Measurements from ENCODE around the gene ZNF202.
"Not testable (repeated sequence)": the region's sequence is repeated elsewhere in the genome, so short reads cannot be mapped to it uniquely, and the experiment has no call there.

The ZNF202 gene

DNA sequence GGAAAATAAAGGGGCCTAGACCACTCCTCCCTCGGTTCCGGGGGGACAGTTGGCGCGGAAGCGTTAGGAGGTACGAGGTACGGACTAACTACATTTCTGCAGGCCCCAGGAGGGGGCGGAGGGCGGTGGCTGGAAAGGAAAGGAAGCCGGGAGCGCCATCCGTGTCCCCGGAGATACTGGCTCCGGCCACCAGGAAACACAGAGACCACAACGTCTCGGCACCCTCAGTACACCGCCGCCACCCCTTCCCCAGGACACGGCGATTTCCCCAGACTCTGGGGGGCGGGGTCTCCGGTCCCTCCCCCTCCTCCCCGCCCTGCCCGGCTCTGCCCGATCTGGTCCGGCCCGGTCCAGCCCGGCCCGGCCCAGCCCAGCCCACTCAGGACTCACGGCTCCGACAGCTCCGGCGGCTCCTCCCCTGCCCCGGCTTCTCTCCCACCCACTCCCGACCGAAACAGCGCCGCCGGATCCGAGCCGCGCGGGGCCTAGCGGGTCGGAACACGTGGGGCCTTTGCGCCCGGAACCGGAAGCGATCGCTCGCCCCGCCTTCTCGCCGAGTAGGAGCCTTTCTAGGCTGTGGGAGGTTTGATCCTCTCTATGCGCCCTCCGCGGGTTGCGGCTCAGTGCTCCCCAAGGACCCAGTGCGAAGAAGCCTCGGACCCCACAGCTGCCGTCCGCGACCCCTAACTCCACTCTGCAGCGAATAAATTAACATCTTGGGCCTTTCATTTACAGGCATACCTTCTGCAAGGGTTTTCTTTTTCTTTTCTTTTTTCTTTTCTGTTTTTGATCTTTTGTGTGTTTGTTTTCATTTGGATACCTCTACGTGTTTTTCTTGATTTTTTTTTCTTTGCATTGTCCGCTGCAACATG, at the start of gene ZNF202:
Gene ZNF202, minus strand, starts transcription at position 502 of the 872 bp plus-strand sequence. CDS start 10,772 bp downstream, outside the sequence.
- FAIRE-seq: peak; percentile 89
- peak; percentile 69 for DNase-seq (ENCODE audit: insufficient read length, low spot score)

DNA sequence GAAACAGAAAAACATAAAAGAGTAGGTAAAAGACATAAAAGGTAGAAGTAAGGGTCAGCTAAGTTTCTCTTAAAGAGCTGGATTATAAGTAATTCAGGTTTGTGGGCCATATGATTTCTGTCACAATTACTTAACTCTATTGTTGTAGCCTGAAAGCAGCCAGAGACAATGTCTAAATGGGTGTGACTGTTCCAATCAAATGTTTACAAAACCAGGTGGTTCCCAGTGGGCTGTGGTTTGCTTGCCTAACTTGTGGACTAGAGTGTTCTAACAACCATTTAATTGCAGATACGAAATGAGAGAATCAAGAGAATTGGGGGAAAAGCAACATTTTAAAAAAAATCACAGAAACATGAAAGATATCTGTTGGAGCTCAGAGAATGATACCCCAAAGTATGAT, 42.1 kb upstream of the ZNF202 start:
- FAIRE-seq: no peak
- DNase-seq (ENCODE audit: insufficient read length, low spot score): no peak

DNA sequence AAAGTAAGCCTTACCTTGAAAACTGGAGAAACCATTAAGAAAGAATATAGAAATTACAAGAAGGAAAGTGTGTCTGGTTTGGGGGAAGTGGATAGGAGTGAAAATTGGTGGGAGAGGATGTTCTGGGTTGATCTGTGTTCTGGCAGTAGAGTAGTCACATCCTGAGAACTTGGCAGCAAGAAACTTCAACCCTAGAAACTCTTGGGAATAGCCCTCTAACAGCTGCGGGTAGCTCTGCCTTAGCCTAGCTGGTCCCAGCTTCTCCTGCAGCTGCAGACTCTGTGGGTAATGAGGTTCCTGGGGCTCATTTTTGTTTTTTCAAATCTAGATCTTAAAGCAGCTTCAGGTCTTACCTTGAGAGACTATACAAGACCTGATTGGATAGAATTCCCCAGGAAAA, 37.1 kb upstream of the ZNF202 start:
- DNase-seq (ENCODE audit: insufficient read length, low spot score) (no peak), FAIRE-seq (no peak)

DNA sequence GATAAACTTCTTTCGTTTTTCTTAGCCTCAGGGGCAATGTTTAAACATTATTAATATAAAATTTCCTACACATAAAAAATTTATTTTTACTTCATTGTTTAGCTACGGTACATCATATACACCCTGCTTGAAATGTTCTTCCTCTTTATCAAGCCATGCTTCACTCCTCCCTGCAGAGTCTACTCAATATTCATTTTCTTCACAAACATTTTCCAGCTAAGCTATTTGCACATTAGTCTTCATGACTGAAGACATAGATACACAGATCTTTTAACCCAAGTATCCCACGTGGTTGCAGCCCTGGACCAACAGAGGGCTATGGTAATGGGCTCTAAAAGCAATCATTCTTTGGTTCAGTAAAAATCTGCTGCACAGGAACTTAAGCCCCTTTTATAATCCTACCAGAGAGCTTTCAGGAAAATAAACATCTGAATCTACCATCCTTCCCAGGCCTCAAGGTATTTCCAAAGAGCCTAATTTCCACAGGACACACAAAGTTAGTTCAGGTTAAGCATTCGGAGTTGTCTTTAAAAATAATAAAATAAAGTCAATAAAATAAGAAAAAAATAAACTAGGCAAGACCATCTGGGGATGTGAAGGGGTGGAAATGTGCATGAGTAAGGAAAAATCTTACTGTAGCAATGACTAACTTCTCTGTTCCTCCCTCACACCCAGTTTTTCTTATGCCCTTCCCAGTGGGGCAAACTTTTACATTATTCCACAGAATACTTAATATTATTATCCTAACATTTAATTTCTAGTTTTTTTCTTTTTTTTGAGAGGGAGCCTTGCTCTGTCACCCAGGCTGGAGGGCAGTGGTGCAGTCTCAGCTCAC, 34.5 kb upstream of the ZNF202 start:
- no peak for FAIRE-seq
- DNase-seq (ENCODE audit: insufficient read length, low spot score): no peak

DNA sequence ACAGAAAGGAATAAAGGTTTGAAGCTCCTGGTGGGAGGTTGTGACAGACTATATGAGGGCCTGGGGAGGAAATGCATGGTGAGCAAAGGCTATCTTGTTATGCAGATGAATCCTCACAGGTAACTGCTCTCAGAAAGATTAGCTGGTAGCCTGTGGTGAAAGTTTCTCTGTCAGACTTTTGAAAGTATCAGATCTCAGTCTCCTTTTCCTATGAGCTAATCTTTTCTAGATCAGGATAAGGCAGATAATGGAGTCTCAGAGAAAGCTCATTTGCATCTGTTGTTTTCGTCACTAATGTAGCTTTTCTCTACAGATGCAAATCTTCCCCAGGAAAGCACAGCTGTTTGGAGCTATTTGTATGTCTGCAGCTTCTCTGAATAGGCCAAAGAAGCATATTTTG, 33.8 kb upstream of the ZNF202 start:
- DNase-seq (ENCODE audit: insufficient read length, low spot score) (no peak), FAIRE-seq (no peak)

DNA sequence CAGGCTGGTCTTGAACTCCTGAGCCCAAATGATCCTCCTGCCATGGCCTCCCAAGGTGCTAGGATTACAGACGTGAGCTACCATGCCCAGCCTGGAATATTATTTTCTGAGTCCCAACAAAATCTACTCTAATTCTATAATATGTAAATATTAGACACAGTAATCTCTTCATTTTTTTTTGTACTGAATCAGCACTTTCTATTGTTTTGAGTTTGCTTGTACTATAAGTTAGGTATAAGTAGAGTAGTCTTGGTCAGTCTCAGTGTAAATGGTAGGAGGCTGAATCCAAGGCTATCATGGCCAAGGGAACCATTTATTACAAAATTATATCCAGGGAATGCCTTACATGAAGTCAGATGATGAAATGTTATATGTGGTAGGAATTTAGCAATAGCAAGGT, 32.5 kb upstream of the ZNF202 start:
- DNase-seq (ENCODE audit: insufficient read length, low spot score): no peak
- FAIRE-seq: no peak

DNA sequence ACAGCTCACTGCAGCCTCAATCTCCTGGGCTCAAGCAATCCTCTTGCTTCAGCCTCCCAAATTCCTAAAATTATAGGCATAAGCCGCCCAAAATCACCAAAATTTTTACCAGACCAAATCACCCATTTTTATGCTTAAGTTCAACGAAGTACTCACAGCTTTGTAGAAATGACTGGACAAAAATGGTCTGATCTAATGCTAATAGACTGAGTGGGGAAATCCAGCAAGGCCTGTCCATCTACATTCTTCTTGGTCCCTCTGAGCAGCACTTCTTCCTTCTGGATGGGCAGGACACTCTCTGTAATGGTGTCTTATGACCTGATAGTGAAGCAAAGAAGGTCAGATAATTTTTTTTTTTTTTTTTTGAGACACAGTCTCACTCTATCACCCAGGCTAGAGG, 31.6 kb upstream of the ZNF202 start:
- FAIRE-seq: no peak
- no peak for DNase-seq (ENCODE audit: insufficient read length, low spot score)

DNA sequence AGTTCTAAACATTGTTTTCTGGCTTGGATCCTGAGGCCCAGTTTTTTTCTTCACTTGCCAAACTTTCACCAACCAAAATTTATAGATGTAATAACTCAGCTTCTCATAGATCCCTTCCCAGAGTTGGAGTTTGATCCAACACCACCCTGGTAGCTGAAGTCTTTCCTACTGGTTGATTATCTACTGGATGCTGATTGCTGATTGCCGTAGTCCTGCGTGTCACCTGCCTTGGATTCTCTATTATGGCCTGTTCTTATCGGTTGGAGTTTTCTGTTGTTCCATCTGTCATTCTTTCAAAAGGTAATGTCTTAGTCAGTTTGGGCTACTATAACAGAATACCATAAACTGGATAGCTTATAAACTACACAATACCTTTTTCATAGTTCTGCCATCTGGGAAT, 30.2 kb upstream of the ZNF202 start:
- no peak for FAIRE-seq
- DNase-seq (ENCODE audit: insufficient read length, low spot score): no peak

DNA sequence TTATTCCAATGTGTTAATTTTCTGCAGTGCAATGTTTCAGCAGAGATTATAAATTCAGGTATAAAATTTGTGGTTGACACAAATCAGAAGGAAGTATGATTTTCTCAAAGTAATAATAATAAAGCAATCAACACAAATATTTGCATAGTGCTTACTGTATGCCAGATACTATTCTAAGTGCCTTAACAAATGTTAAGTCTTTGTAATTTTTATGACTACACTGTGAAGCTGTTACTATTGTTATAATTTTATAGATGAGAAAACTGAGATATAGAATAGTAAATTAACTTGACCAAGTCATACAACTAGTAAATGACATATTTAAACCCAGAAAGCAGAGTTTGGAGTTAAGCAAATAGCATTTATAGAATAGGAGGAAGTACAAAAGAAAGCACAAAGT, 29.3 kb upstream of the ZNF202 start:
- DNase-seq (ENCODE audit: insufficient read length, low spot score) (no peak), FAIRE-seq (no peak)

DNA sequence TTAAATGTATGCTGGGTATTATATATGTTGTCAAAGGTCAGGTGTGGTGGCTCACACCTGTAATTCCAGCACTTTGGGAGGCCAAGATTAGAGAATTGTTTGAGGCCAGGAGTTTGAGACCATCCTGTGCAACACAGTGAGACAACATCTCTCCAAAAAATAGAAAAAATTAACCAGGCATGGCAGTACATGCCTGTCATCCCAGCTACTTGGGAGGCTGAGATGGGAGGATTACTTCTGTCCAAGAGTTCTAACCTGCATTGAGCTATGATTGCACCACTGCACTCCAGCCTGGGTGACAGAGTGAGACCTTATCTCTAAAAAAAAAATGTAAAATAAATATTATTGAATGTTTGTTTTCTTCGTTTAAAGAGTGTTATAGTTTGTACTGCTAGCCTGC, 24.1 kb upstream of the ZNF202 start:
- FAIRE-seq (no peak), DNase-seq (ENCODE audit: insufficient read length, low spot score) (no peak)

DNA sequence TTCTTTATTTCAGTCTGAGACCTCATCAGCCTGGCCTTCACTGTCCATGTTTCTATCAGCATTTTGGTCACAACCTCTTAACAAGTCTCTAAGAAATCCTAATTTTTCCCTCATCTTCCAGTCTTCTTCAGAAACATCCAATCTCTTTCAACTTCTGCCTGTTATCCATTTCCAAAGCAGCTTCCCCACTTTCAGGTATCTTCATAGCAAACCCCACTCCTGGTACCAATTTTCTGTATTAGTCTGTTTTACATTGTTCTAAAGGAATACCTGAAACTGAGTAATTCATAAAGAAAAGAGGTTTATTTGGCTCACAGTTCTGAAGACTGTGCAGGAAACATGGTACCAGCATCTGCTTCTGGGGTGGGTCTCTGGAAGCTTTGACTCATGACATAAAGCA, 21.0 kb upstream of the ZNF202 start:
- no peak for FAIRE-seq

DNA sequence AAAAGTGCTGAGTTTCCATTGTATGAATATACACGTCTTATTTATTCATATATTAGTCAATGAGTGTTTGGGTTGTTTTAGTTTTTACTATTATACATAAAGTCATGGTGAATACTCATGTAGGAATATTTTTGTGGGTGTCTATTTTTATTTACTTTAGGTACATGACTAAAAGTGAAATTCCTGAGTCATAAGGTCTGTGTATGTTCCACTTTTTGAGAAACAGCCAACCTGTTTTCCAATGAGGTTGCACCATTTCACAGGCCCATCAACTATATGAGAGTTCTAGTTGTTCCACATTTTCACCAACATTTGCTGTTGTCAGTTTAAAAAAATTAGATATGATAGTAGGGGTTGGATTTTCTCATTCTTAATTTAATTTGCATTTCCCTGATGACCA, 19.4 kb upstream of the ZNF202 start:
- no peak for DNase-seq (ENCODE audit: insufficient read length, low spot score)
- no peak for FAIRE-seq

More for the DNA sequence above, 21.0 kb upstream of the ZNF202 start:
- no peak for DNase-seq (ENCODE audit: insufficient read length, low spot score)

DNA sequence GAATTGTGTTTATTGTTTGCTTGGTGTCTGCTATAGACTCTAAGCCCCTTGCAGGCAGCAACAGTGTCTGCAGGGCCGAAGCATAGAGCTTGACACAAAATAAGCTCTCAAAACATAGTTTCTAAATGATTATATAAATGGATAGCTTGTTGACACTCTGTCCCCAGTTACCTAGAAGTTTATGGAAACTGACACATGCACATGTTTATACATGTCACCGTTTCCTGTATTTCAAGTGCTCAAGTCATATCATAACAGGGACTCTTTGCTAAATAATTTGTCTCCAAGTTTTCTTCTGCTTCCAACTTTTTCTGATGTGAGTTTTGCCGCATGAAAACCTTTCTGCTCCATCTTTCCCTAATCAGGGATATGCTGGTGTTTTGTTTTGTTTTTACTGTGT, 16.5 kb upstream of the ZNF202 start:
- DNase-seq (ENCODE audit: insufficient read length, low spot score) (no peak), FAIRE-seq (no peak)

DNA sequence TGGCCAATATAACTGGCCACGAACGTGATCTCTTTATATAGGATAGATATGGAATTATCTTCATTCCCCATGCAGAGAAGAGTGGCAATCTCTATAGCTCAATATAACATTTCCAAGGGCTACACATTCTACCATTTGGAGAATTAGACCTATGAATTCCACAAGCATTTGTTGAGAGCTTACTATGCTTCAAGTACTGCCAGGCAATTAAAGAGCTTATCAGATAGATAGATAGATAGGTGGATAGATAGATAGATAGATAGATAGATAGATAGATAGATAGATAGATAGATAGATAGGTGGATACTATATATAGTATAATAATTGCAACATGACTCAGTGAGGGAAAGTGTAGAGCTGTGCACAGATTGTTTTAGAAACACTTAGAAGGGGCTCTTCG, 14.4 kb upstream of the ZNF202 start:
- FAIRE-seq: no peak
- DNase-seq (ENCODE audit: insufficient read length, low spot score): no peak

DNA sequence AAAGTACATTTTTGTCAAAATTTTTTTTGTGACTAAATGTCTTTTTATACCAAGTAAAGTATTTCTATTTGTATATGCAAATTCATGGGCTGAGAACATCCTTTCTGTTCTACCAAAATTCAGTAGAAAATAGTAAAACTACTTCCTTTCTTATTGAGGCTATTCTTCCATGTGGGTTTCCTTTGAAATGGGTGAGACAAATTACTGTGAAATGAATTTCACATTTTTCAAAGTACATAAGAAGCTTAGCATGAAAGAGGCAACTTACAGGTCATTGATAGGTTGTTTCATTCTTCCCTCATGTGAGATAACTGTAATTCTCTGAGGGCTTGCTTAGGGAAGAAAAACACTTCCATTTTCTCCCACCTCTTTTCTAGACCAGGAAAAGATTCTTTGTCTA, 13.9 kb upstream of the ZNF202 start:
- DNase-seq (ENCODE audit: insufficient read length, low spot score) (no peak), FAIRE-seq (no peak)

DNA sequence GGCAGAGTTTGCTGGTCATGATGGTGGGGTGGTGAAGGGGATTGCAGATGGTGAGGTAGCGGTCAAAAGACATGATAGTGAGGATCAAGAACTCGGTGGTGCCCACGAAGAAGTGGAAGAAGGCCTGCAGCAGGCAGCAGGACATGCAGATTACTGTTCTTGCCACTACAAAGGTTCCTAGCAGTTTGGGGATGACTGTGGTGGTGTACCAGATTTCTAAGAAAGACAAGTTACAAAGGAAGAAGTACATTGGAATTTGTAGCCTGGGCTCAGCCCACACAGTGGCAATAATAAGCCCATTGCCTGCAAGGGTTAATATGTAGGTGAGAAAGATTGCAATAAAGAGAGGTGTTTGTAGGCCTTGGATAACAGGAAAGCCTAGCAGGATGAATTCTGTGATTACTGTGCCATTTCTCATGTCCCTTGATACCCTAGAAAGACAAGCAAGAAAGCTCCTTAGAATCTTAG, 12.7 kb upstream of the ZNF202 start, which contains the start of gene OR6X1:
Gene OR6X1, minus strand, starts transcription at position 418 of the 468 bp plus-strand sequence. Its CDS starts 0 bp downstream, at position 418.
- no peak for FAIRE-seq

DNA sequence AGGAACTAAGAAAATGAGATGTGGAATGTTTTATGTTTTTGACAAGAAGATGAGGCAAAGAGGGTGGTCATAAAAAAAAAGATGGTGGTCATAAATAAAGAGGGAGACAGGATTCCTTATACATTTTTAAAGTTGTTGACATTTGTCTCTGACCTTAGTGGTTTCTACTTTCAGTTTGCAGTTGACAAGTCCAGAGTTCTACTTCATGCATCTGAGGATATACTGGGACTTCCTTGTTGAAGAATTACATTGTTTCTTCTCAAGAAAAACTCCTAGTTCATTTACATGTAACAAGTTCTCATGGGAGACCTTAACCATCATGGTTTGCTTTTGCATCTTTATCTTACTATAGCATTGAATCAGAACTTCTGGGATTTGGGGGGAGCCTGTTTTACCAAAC, 11.7 kb upstream of the ZNF202 start:
- DNase-seq (ENCODE audit: insufficient read length, low spot score): no peak
- FAIRE-seq: peak; percentile 14

More for the DNA sequence above, 12.7 kb upstream of the ZNF202 start, which contains the start of gene OR6X1:
- no peak for DNase-seq (ENCODE audit: insufficient read length, low spot score)

DNA sequence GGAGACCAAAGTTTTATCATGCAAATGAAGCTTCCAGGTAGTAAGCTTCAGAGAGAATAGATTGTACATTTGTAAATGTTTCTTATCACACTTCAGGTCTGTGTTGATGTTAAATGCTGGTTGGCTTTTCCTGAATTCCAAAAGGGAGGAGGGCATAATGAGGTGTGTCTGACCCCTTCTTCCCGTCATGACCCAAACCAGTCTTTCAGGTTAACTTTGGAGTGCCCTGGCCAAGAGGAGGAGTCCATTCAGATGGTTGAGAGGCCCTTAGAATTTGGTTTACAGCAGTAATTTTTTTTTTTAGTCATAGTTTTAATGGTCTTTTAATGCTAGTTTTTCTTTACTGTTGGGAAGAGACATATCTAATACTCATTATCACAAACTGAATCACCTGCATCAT, 10.3 kb upstream of the ZNF202 start:
- no peak for DNase-seq (ENCODE audit: insufficient read length, low spot score)
- FAIRE-seq: no peak

DNA sequence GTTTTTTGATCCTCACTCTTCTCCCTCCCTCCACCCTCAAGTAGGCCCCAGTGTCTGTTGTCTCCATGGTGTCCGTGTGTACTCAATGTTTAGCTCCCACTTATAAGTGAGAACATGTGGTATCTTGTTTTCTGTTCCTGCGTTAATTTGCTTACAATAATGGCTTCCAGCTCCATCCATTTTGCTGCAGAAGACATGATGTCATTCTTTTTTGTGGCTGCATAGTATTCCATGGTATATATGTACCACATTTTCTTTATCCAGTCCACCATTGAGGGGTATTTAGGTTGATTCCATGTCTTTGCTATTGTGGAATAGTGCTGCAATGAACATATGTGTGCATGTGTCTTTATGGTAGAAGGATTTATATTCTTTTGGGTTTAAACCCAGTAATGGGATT, 6.9 kb upstream of the ZNF202 start:
- FAIRE-seq; DNase-seq (ENCODE audit: insufficient read length, low spot score): not testable (repeated sequence)

DNA sequence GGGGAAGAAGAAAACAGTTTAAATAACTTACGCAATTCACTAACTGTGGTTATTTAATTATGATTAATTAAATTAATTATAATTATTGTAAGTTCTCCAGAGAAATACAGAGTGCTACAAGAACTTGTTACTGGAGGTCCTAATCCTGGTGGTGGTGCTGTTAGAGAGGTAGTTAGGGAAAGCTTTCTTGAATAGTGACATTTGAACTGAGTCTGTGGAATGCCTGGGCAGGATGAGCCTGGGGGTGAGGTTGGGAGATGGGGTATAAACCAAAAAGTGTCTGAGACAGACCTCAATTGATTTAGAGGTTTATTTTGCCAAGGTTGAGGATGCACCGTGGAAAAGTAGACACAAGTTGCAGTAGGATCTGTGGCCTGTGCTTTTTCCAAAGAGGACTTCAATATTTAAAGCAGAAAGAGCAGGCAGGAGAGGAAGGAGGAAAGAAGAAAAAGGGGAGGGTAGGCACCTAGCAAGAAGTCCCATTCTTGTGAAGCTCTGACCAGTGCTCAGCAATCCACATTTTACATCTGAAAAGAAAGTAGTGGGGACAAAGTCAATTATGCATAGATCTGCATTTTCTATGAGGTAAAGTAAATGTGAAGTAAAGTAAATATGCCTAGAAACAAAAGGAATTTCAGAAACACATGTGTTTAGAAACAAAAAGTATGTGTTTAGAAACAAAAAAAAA, 4.4 kb upstream of the ZNF202 start:
- DNase-seq (ENCODE audit: insufficient read length, low spot score): no peak
- FAIRE-seq: no peak

DNA sequence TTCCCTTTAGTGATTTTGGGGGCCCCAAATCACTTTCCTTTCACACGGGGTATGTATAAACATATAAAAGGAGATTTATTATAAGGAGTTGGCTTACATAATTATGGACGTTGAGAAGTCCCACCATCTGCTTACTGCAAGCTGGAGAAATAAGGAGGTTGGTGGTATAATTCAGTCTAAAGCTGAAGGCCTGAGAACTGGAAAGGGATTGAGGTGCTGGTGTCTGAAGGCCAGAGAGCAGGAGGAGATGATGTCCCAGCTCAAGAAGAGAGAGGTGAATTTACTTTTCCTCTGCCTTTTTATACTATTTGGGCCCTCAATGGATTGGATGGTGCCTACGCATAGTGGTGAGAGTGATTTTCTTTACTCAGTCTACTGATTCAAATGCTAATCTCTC, 1.3 kb upstream of the ZNF202 start:
- DNase-seq (ENCODE audit: insufficient read length, low spot score) (no peak), FAIRE-seq (no peak)
